ENCODE results near the gene LTBR.

The LTBR gene

GRCh38 chr12:6346942-6347341 lies 37.0 kb upstream of the LTBR start:
- DNase-seq (ENCODE audit: low read depth), result no peak

GRCh38 chr12:6347367-6348338 lies 36.3 kb upstream of the LTBR start:
- no peak for DNase-seq (ENCODE audit: low read depth)

GRCh38 chr12:6351622-6352021 lies 32.3 kb upstream of the LTBR start:
- no peak for DNase-seq (ENCODE audit: low read depth)

- no peak for DNase-seq (ENCODE audit: low read depth)
Observed at GRCh38 chr12:6352193-6353173, 31.5 kb upstream of the LTBR start.

GRCh38 chr12:6354495-6355393 lies 29.2 kb upstream of the LTBR start:
- no peak for DNase-seq (ENCODE audit: low read depth)

GRCh38 chr12:6355491-6356373 lies 28.2 kb upstream of the LTBR start:
- DNase-seq (ENCODE audit: low read depth), result no peak

- DNase-seq (ENCODE audit: low read depth), result no peak
Observed at GRCh38 chr12:6356374-6356820, 27.6 kb upstream of the LTBR start.

- no peak for DNase-seq (ENCODE audit: low read depth)
Observed at GRCh38 chr12:6358881-6359280, 25.1 kb upstream of the LTBR start.

- no peak for DNase-seq (ENCODE audit: low read depth)
Observed at GRCh38 chr12:6360080-6360571, 23.8 kb upstream of the LTBR start.

GRCh38 chr12:6360578-6361490 lies 23.1 kb upstream of the LTBR start:
- no peak for DNase-seq (ENCODE audit: low read depth)

GRCh38 chr12:6361834-6362233 lies 22.1 kb upstream of the LTBR start:
- no peak for DNase-seq (ENCODE audit: low read depth)

GRCh38 chr12:6362403-6362802 lies 21.6 kb upstream of the LTBR start:
- no peak for DNase-seq (ENCODE audit: low read depth)

GRCh38 chr12:6363010-6363329 lies 21.0 kb upstream of the LTBR start:
- DNase-seq (ENCODE audit: low read depth), result no peak

GRCh38 chr12:6363330-6364043 lies 20.5 kb upstream of the LTBR start:
- no peak for DNase-seq (ENCODE audit: low read depth)

- DNase-seq (ENCODE audit: low read depth), result no peak
Observed at GRCh38 chr12:6364044-6364374, 20.0 kb upstream of the LTBR start.

- no peak for DNase-seq (ENCODE audit: low read depth)
Observed at GRCh38 chr12:6367065-6367968, 16.6 kb upstream of the LTBR start.

GRCh38 chr12:6367969-6368892 lies 15.7 kb upstream of the LTBR start:
- no peak for DNase-seq (ENCODE audit: low read depth)
